Testis (tissue), 2 donors: Measurements from ENCODE around the gene GTF2A1.

Experiments used
- POLR2A ChIP-seq: fragments of 450-650 bp; IDR thresholded peaks from one replicate; pipeline ENCODE4 v1.6.1; 2017; ENCODE audit warnings: antibody characterized with exemption, mild to moderate bottlenecking, moderate library complexity
- TF ChIP-seq, protein P1 (sequence below), 3 experiments: fragments of 450-650 bp in 2 of 3; fragments of 200-600 bp in 1 of 3; sonication (generic) in 1 of 3; IDR thresholded peaks; one replicate each; pipeline ENCODE4 v1.5.1; 2016 to 2019; ENCODE audit warnings: antibody characterized with exemption in 3 of 3, mild to moderate bottlenecking in 2 of 3, moderate library complexity in 1 of 3

DNA sequence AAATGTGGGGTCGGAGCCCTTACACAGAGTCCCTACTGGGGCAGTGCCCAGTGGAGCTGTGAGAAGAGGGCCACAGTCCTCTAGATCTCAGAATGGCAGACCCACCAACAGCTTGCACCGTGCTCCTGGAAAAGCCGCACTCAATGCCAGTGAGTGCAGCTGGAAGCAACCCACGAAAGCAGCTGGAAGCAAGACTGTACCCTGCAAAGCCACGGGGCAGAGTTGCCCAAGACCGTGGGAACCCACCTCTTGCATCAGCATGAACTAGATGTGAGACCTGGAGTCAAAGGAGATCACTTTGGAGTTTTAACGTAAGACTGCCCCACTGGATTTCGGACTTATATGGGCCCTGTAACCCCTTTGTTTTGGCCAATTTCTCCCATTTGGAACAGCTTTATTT lies 12.3 kb downstream of the GTF2A1 start:
- TF ChIP-seq, protein P1, sequence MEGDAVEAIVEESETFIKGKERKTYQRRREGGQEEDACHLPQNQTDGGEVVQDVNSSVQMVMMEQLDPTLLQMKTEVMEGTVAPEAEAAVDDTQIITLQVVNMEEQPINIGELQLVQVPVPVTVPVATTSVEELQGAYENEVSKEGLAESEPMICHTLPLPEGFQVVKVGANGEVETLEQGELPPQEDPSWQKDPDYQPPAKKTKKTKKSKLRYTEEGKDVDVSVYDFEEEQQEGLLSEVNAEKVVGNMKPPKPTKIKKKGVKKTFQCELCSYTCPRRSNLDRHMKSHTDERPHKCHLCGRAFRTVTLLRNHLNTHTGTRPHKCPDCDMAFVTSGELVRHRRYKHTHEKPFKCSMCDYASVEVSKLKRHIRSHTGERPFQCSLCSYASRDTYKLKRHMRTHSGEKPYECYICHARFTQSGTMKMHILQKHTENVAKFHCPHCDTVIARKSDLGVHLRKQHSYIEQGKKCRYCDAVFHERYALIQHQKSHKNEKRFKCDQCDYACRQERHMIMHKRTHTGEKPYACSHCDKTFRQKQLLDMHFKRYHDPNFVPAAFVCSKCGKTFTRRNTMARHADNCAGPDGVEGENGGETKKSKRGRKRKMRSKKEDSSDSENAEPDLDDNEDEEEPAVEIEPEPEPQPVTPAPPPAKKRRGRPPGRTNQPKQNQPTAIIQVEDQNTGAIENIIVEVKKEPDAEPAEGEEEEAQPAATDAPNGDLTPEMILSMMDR (IDR thresholded peaks at IDR 0.05): no peak
- no peak for TF ChIP-seq POLR2A
